T-helper 1 cell treated with Interleukin-12 subunit alpha and Interleukin-12 subunit beta and Interleukin-4 antibody, amounts not matched to agents 30 μg/mL and 1 μg/mL, for 36 hours (primary cell): ENCODE data around the gene RASAL1.

Experiments used
- H3K27ac Mint-ChIP-seq: one replicate; pipeline ENCODE4 v1.8.0; 2021; ENCODE audit warnings: mild to moderate bottlenecking, mixed read lengths
- H3K27me3 Mint-ChIP-seq: one replicate; pipeline ENCODE4 v1.8.0; 2021; ENCODE audit warnings: low read depth, mixed read lengths
- H3K36me3 Mint-ChIP-seq: one replicate; pipeline ENCODE4 v1.8.0; 2021; ENCODE audit warnings: low read depth, mixed read lengths
- H3K4me1 Mint-ChIP-seq: one replicate; pipeline ENCODE4 v1.8.0; 2021; ENCODE audit warnings: low read depth, mixed read lengths
- H3K4me3 Mint-ChIP-seq: one replicate; pipeline ENCODE4 v1.8.0; 2021; ENCODE audit warnings: mild to moderate bottlenecking, moderate library complexity, mixed read lengths
- H3K9me3 Mint-ChIP-seq: one replicate; pipeline ENCODE4 v1.8.0; 2021; ENCODE audit warnings: mixed read lengths

Gene RASAL1

DNA sequence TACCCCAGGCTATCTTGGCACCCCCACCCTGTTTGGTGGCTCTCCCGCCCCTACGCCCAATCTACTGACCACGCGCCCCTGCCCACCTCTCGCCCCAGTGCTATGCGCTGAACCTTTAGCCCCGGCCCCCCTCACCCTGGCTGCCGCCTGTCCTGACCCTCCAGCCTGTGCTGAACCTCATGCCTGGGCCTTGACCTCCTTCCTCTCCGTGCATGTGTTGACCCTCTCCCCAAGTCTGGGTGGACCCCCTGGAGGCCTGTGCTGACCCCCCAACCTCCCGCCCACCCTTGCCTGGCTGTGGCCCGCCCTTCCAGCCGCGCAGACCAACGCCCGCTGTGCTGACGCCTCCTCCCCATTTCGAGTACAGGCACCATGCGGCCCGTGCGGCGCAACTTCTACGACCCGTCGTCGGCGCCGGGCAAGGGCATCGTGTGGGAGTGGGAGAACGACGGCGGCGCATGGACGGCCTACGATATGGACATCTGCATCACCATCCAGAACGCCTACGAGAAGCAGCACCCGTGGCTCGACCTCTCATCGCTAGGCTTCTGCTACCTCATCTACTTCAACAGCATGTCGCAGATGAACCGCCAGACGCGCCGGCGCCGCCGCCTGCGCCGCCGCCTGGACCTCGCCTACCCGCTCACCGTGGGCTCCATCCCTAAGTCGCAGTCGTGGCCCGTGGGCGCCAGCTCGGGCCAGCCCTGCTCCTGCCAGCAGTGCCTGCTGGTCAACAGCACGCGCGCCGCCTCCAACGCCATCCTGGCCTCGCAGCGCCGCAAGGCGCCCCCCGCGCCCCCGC lies 58.3 kb downstream of the RASAL1 start:
- Mint-ChIP-seq H3K36me3 (no peaks in the 10 kb centered on the region), H3K27me3 (no peaks in the 10 kb centered on the region), H3K27ac (no peak overlapping the region), H3K4me1 (peaks cover 3% of the 10 kb centered on the region), H3K4me3 (no peak overlapping the region), H3K9me3 (no peaks in the 10 kb centered on the region)

DNA sequence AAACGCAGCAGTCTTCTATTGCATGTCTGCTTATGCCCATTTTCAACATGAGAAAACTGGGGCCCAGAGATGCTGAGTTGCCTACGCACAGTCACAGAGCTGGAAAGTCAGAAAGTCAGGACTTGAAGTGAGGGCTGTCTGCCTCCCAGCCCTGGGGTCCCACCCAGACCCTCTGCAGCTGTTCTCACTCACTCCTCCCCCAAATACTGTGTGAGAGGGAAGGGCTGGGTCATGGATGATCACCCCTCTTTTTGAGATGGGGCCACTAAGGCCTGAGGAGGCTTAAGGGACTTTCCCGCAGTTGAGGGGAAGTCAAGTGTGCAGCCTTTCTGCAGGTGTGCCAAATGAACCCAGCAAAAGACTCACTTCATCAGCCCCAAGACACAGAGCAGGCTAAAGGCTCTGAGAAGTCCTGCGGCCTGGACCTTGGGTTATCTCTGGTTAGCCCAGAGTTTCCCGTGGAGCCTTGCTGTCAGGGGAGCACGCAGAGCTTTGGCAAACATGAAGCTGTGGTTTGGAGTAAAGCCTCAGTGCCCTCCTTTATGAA lies 60.4 kb downstream of the RASAL1 start:
- Mint-ChIP-seq H3K4me1 (peaks cover 8% of the 10 kb centered on the region), H3K27me3 (no peaks in the 10 kb centered on the region), H3K27ac (no peak overlapping the region), H3K9me3 (no peaks in the 10 kb centered on the region), H3K4me3 (no peak overlapping the region), H3K36me3 (no peaks in the 10 kb centered on the region)

DNA sequence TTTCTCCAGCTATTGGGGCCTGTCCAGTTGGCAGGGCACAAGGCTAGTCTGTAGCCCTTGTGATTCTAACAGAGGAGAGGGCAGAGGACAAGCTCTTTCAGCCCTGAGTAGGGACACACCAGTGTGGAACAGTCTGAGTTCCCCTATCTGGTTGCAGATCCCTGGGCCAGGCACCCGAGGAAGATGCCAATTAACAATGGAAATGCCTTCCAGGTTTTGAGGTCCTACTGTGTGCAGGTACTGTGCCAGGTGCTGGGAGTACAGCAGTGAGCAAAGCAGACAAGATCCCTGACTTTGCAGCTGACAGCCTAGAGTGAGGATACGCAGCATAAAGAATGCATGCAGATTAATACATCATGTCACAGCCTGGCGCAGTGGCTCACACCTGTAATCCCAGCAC lies 62.0 kb downstream of the RASAL1 start:
- no peaks in the 10 kb centered on the region for H3K36me3 Mint-ChIP-seq
- H3K4me3 Mint-ChIP-seq: no peak overlapping the region
- H3K4me1 Mint-ChIP-seq: peaks cover 10% of the 10 kb centered on the region
- H3K9me3 Mint-ChIP-seq: no peaks in the 10 kb centered on the region
- H3K27me3 Mint-ChIP-seq: no peaks in the 10 kb centered on the region
- H3K27ac Mint-ChIP-seq: no peak overlapping the region

DNA sequence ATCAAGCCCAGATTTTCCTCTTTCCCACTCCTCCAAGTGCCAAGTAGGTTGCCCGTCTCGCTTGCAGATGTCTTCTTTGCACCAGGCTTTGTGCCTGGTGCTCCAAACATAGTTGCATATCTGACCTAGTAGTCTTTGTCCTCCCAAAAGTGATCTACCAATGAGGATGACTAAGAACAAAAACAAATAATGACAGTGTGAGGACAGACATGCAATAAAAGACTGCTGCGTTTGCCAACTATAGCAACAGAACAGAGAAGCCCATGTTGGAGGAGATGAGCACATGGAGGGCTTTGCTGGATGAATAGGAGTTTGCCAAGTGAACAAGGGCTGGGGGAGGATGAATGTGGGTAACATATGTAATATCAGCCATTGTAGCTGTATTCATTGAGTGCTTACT lies 63.4 kb downstream of the RASAL1 start:
- Mint-ChIP-seq H3K4me1 (peaks cover 10% of the 10 kb centered on the region), H3K27me3 (no peaks in the 10 kb centered on the region), H3K4me3 (no peak overlapping the region), H3K9me3 (no peaks in the 10 kb centered on the region), H3K27ac (peak overlapping the region; percentile 3), H3K36me3 (no peaks in the 10 kb centered on the region)

DNA sequence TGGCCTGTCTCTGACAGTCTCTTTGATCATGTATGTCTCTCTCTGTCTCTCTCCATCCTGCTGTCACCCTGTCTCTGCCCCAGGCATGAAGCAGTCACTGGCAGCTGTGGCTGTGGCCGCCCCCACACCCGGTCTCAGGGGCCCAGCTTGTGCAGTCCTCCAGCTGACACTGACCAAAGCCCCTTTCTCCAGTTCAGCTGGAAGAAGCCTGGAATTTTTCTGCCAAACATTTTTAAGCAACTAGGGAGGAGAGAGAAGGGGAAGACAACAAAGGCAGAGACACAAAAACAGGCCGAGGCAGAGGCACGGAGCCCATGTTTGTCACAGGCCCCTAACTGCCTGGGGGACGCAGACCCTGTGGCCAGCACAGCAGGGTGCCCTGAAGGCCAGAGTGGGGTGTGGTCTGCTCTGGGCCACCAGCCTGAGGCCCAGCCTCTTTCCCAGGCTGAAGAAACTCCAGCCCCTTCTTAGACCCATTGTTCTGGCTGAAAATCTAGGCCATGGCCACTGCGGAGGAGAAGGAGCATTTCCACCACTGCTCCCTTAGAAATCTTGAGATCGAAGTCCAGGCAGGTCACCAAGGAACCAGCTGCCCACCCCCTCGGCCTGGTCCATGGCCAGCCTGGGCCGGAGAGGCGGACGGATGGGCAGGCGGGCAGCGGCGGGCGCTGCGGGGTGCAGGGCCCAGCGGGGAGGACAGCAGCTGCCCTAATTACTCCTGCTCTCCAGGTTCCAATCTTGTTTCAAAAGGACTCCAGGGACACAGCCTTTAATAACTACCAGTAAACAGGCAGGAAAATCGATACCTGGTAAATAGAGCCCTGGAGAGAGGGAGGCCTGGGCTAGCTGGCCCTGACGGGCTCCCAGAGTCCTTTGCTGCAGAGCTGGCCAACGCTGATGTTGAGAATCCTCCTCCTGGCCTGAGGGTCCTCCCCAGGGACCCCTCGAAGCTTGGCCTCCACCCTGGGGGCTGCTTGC lies 64.1 kb downstream of the RASAL1 start:
- Mint-ChIP-seq H3K4me1 (peaks cover 10% of the 10 kb centered on the region), H3K27ac (no peak overlapping the region), H3K9me3 (no peaks in the 10 kb centered on the region), H3K36me3 (no peaks in the 10 kb centered on the region), H3K27me3 (no peaks in the 10 kb centered on the region), H3K4me3 (no peak overlapping the region)

DNA sequence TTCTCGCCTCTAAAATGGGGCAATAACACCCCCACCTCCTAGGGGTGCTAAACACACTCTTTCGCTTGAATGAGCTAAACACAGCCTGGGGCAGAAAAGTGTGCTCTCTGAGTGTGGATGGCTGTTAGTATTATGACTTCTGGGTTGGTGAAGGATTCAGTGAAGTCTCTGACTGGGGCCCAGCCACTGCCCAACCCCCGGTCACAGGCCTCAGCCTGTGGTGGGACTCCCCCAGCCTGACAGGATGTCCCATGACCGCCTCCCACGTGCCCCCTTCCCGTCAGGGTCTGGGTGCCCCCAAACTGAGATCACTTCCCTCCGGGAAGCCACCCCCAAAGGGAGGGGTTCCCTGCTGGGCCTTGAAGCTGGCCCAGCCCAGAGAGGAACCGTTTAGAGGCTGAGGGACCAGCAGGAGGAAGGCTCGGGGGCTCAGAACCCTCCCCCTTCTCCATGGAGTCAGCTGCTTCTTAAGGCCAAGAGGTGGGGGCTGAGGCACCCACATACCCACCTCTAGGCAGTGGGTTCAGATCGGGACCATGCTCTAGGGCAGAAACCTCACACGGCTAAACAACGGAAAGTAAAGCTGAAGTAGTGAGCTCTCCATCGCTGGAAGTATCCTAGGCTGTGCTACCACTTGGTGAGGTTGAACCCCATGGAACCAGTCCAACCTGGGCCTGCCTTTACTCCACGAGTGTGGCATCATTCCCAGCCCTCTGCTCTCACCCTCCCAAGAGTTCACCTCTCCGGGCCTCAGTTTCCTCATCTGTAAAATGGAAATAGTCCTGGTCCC lies 65.2 kb downstream of the RASAL1 start:
- H3K27ac Mint-ChIP-seq: peak overlapping the region; percentile 63
- no peaks in the 10 kb centered on the region for H3K9me3 Mint-ChIP-seq
- H3K36me3 Mint-ChIP-seq: no peaks in the 10 kb centered on the region
- H3K4me1 Mint-ChIP-seq: peaks cover 10% of the 10 kb centered on the region
- no peaks in the 10 kb centered on the region for H3K27me3 Mint-ChIP-seq
- H3K4me3 Mint-ChIP-seq: no peak overlapping the region

DNA sequence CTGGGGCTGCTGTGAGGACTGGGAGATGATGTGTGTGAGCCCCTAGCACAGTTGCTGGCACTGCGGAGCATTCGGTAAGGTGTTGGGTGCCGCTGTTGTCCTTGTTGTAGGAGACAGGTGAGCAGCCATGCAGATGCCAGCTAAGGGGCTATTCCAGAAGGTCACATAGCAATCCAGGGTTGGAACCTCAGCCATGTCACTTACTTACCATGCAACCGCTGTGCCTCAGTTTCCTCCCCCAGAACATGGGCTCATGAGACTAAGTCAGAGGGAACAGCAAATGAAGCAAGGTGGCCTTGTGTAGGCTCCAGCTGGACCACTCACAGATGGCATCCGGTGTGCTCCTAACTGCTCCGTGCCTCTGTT lies 65.8 kb downstream of the RASAL1 start:
- Mint-ChIP-seq H3K27ac (no peak overlapping the region), H3K9me3 (no peaks in the 10 kb centered on the region), H3K36me3 (no peaks in the 10 kb centered on the region), H3K27me3 (no peaks in the 10 kb centered on the region), H3K4me1 (peaks cover 9% of the 10 kb centered on the region), H3K4me3 (no peak overlapping the region)

DNA sequence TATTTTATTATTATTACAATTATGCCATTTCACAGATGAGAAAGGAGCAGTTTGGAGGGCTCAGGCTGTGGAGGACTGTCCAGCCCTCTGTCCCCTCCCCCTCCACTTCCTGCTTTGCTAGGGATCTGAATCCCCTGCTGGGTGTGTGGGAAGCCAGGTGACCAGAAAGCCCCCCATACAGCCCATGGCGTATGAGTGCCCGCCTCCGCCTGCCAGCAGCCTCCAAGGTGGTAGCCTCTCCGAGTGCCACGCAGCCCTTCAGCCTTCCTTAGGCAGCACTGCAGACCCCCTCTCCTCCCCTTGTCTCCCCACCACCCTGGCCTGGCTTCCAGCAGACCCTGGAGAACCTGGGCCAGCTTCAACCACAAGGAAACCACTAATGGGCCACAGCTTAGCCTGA lies 66.4 kb downstream of the RASAL1 start:
- no peaks in the 10 kb centered on the region for H3K9me3 Mint-ChIP-seq
- H3K4me3 Mint-ChIP-seq: no peak overlapping the region
- no peak overlapping the region for H3K27ac Mint-ChIP-seq
- no peaks in the 10 kb centered on the region for H3K27me3 Mint-ChIP-seq
- H3K36me3 Mint-ChIP-seq: no peaks in the 10 kb centered on the region
- peaks cover 7% of the 10 kb centered on the region for H3K4me1 Mint-ChIP-seq

DNA sequence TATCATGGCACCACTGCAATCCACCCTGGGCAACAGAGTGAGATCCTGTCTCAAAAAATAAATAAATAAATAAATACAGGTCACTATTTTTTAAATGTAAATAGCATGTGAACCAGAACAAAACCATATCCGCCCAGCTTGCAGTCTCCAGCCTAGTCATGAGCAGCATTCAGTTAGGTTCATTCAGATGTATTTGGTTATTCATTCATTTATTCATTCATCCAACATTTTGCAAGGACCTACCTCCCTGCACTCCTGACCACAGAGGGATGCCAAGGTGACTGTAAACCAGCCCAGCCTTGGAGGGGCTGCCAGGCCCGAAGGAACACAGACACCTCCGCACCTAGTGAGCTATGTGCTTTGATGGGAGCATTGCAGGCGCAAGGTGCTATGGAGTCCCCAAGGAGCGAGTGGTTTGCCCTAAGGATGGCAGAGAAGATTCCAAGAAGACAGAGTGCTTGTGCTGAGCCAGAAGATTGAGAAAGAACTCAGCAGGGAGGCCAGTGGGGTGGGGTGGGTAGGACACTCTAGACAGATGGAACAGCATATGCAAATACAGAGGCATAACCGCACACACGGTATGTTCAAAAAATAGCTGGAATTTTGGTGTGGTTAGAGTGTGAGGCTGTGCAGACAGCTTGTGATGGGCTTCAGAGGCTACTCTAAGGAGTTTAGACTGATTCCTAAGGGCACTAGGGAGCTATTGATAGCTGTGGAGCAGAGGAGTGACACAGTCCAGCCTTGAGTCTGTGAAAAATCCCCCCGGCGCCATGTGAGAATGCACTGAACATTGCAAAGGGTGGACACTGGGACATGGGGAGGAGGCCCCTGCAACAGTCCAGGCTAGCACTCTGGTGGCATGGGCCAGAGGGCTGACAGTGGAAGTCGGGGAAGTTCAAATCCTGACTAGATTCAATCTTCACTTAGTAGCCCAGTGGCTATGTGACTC lies 67.3 kb downstream of the RASAL1 start:
- H3K27me3 Mint-ChIP-seq: no peaks in the 10 kb centered on the region
- H3K36me3 Mint-ChIP-seq: no peaks in the 10 kb centered on the region
- no peak overlapping the region for H3K27ac Mint-ChIP-seq
- no peak overlapping the region for H3K4me3 Mint-ChIP-seq
- H3K9me3 Mint-ChIP-seq: no peaks in the 10 kb centered on the region
- H3K4me1 Mint-ChIP-seq: peaks cover 7% of the 10 kb centered on the region

DNA sequence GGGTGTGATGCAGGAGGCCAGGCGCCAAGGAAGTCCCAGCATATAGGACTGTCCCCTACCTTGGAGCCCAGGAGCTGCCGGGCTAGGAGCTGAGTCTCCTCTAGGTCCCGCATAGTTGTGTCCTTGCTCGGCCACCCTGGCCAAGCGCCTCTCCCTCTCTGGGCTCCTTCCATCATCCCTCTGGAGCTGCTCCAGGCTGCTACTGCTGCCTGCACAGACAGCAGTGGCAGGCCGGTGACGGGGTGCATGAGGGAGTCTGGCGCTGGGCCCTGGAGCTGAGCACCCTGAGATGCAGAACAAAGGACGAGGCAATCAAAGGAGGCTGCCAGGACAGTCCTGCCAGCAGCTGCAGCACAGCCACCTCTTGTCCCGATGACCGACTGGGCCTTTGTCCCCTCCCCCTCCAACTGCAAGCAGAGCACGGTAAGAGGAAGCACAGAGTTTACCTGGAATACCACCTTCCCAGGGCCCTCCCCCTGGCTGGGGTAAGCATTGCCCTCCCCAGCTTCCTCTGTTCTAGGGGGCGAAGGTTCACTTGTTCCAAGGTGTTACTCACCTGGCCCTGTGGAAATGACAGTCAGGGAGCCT lies 68.7 kb downstream of the RASAL1 start:
- H3K27me3 Mint-ChIP-seq: no peaks in the 10 kb centered on the region
- no peak overlapping the region for H3K27ac Mint-ChIP-seq
- H3K4me1 Mint-ChIP-seq: peaks cover 5% of the 10 kb centered on the region
- H3K36me3 Mint-ChIP-seq: no peaks in the 10 kb centered on the region
- H3K4me3 Mint-ChIP-seq: no peak overlapping the region
- no peaks in the 10 kb centered on the region for H3K9me3 Mint-ChIP-seq

DNA sequence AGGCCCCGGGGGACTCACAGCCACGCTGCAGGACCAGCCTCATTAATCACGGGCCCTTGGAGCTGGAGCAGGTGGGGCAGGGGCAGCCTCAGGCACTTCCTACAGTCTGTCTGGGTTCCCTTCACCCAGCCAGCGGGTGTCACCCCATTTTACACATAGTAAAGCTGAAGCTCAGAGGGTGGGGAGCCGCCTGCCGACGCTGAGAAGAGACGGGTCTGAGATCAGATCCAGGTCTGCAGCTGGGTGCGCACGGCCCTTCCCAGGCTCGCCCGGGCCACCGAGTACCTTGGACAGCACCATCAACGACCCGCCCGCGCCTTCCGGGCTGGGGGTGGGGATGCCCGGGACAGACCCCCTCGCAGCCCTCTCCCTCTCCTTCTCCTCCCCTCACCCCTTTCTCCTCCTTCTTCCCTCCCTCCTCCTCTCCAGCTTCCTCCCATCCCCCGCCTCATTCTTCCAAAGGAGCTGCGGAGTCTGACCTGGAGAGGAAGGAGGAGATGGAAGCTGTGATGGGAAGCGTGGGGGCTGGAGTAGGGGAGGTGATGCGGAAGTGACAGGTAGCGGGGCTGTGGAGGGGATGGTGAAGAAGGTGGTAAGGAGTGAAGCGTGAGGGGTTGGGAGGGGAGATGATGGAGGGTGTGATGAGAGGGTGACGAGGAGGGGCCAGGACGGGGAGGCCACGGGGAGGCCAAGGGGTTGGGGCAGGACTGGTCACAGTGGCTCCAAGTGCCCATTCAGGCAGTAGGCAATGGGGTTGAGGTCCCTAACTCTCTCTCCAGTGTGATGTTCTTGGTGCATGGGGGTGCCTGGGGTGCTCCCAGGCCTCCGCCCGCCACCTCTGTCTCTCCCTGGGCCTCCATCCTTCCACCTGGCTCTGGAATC lies 70.2 kb downstream of the RASAL1 start:
- Mint-ChIP-seq H3K4me1 (peaks cover 4% of the 10 kb centered on the region), H3K4me3 (no peak overlapping the region), H3K27me3 (no peaks in the 10 kb centered on the region), H3K27ac (no peak overlapping the region), H3K36me3 (no peaks in the 10 kb centered on the region), H3K9me3 (no peaks in the 10 kb centered on the region)

DNA sequence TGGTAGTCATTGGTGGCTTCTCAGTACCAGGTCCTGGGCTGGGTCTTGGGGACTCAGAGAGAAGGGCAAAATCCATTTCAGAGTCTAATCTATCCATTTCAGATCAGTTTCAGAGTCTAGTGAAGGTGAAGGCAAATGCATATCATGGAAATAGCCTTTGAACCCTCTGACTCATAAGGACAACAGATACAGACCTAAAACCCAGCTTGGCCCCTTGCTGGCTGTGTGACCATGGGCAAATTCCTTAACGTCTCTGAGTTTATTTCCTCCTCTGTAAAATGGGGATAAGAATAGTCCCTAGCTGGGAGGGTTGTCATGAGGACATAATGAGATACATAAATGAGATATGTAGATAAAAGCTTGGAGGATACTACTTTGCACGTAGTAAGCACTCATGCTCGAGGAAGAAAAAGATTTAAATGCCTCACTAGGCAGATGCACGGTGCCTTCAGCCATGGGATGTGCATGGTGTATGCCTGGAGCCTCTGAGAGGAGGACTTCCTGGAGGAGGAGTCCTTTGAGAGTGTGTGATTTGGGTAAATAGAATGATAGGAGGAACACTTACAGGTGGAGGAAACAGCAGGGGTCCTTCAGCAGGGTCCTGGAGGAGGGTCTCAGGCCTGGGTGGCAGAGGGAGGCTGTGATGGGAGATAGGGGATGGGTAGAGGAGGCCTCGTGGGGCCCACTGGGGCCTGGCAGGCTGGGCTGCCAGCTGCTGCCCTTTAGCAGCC lies 71.0 kb downstream of the RASAL1 start:
- no peak overlapping the region for H3K4me3 Mint-ChIP-seq
- H3K27ac Mint-ChIP-seq: no peak overlapping the region
- no peaks in the 10 kb centered on the region for H3K4me1 Mint-ChIP-seq
- no peaks in the 10 kb centered on the region for H3K27me3 Mint-ChIP-seq
- no peaks in the 10 kb centered on the region for H3K9me3 Mint-ChIP-seq
- H3K36me3 Mint-ChIP-seq: no peaks in the 10 kb centered on the region
